Activated naive CD8-positive, alpha-beta T cell (primary cell): ENCODE results near the gene OR52H1.

Source experiments
- H3K27ac Mint-ChIP-seq: one replicate; pipeline ENCODE4 v1.8.0; 2021; ENCODE audit warnings: mixed read lengths
- H3K27me3 Mint-ChIP-seq: one replicate; pipeline ENCODE4 v1.8.0; 2021; ENCODE audit warnings: mixed read lengths
- H3K36me3 Mint-ChIP-seq: one replicate; pipeline ENCODE4 v1.8.0; 2021; ENCODE audit warnings: mixed read lengths
- H3K4me1 Mint-ChIP-seq: one replicate; pipeline ENCODE4 v1.8.0; 2021; ENCODE audit warnings: low read depth, mixed read lengths
- H3K4me3 Mint-ChIP-seq: one replicate; pipeline ENCODE4 v1.8.0; 2021; ENCODE audit warnings: mild to moderate bottlenecking, mixed read lengths
- H3K9me3 Mint-ChIP-seq: one replicate; pipeline ENCODE4 v1.8.0; 2021; ENCODE audit warnings: low read depth, mixed read lengths

Gene OR52H1

DNA sequence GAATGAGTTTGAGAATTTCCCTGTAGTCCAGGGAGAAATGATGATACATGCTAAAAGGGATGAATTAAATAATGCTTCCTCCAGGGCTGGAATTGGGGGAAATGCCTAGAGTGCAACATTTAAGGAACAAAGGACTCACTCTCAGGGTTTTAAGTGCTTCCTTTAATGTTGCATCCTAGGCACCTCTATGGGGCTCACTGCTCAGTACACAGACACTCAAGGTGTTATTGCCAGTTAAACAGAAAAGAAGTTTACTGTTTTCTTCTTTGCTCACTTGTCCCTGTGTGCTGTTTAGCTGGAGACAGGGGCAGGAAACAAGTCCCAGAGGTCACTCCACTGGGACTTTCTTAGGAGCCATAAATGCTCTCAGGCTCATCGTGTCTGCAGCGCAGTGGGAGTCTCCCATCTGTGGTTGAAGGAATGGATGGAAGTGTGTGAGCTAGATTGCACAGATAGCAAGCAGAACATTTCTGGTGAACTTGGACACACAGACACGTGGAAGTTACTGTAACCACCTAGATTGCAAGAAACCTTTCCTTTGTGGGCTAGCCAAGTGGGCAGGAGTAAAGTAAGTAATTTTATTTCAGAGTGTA is 8.4 kb upstream of the OR52H1 start:
- Mint-ChIP-seq H3K4me3 (no peak overlapping the region), H3K4me1 (no peaks in the 10 kb centered on the region), H3K36me3 (peaks cover 4% of the 10 kb centered on the region), H3K27ac (no peak overlapping the region), H3K27me3 (peaks cover 5% of the 10 kb centered on the region), H3K9me3 (no peaks in the 10 kb centered on the region)

DNA sequence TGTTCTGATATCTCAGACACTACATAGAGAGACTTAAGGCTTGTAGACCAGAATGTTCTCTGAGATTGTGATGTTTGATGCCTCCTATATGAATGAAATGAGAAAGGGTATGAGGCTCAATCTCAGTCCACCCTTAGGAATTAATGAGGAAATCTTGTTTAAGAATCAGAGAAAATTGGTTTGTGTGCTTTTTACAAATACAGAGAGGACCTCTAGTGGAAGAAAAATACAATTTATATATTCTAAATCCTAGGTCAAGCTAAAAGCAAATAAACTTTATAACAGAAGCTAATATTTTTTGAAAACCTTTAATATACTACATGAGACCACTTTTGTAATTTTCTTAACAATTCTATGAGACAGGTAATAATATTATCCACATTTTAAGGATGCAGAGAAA is 5.0 kb upstream of the OR52H1 start:
- Mint-ChIP-seq H3K27ac (no peak overlapping the region), H3K27me3 (peaks cover 4% of the 10 kb centered on the region), H3K4me1 (no peaks in the 10 kb centered on the region), H3K4me3 (no peak overlapping the region), H3K9me3 (no peaks in the 10 kb centered on the region), H3K36me3 (peaks cover 7% of the 10 kb centered on the region)

DNA sequence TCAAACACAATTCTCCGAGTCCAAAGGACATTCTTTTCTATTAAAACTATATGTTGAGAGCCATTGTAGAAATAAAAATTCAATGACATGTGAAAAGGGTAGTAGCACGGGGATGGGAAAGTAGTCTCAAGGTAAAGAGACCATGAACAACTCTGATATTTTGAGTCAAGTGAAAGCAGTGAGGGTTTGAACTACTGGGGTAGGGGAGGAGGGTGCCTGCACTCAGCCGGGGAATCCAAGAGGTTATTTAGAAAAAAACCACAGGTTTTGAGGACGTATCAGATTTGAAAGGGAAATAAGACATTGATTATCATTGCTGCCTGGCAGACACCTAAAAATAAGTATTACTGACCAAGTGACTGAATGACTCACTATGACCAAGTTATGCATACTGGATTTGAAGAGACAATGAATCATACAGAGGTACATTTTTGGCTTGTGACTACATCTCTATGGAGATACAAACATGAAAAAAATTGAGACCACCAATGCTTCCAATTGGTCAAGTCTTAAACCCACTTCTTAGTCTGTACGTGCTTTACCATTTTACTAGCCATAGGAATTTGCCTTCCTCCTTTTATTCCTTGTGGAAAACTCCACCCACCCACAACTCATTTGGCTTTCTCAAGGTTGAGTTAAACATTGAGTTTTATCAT is 2.2 kb upstream of the OR52H1 start:
- Mint-ChIP-seq H3K9me3 (no peaks in the 10 kb centered on the region), H3K4me3 (no peak overlapping the region), H3K36me3 (peaks cover 7% of the 10 kb centered on the region), H3K27me3 (peaks cover 3% of the 10 kb centered on the region), H3K4me1 (no peaks in the 10 kb centered on the region), H3K27ac (no peak overlapping the region)

DNA sequence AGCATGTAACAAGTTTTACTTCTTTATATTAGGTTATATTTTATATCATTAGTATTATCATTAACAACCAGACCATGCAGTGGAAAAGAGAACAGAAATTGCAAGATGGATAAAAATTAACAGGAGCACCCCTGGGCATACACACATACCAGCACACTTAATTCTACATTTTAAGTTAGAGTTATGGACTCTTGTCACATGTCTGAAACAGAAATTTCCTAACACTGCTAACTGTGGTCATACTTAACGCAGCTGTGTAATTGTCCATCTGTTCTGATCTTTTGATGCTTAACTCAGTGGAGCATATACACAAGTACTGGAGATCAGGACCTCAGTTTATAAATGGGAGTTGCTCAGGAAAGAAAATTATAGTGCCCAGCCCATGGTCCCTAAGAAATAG is 358 bp downstream of the OR52H1 start:
- H3K27me3 Mint-ChIP-seq: peaks cover 3% of the 10 kb centered on the region
- H3K36me3 Mint-ChIP-seq: peaks cover 7% of the 10 kb centered on the region
- no peak overlapping the region for H3K27ac Mint-ChIP-seq
- H3K4me1 Mint-ChIP-seq: no peaks in the 10 kb centered on the region
- no peak overlapping the region for H3K4me3 Mint-ChIP-seq
- H3K9me3 Mint-ChIP-seq: no peaks in the 10 kb centered on the region

GRCh38 chr11:5546457-5546856 is 1.9 kb downstream of the OR52H1 start:
- Mint-ChIP-seq H3K9me3 (no peaks in the 10 kb centered on the region), H3K36me3 (peaks cover under 1% of the 10 kb centered on the region), H3K4me1 (no peaks in the 10 kb centered on the region), H3K4me3 (no peak overlapping the region), H3K27ac (no peak overlapping the region), H3K27me3 (peaks cover under 1% of the 10 kb centered on the region)

GRCh38 chr11:5541427-5541826 is 6.9 kb downstream of the OR52H1 start:
- Mint-ChIP-seq H3K27ac (no peak overlapping the region), H3K27me3 (no peaks in the 10 kb centered on the region), H3K36me3 (peaks cover 2% of the 10 kb centered on the region), H3K4me3 (no peak overlapping the region), H3K4me1 (no peaks in the 10 kb centered on the region), H3K9me3 (peaks cover 7% of the 10 kb centered on the region)

GRCh38 chr11:5536482-5536881 is 11.9 kb downstream of the OR52H1 start:
- H3K27ac Mint-ChIP-seq: no peak overlapping the region
- peaks cover 7% of the 10 kb centered on the region for H3K9me3 Mint-ChIP-seq
- H3K4me3 Mint-ChIP-seq: no peak overlapping the region
- H3K4me1 Mint-ChIP-seq: no peaks in the 10 kb centered on the region
- H3K27me3 Mint-ChIP-seq: no peaks in the 10 kb centered on the region
- peaks cover 2% of the 10 kb centered on the region for H3K36me3 Mint-ChIP-seq

- Mint-ChIP-seq H3K9me3 (peaks cover 7% of the 10 kb centered on the region), H3K36me3 (no peaks in the 10 kb centered on the region), H3K27me3 (no peaks in the 10 kb centered on the region), H3K27ac (no peak overlapping the region), H3K4me3 (no peak overlapping the region), H3K4me1 (no peaks in the 10 kb centered on the region)
Measured at GRCh38 chr11:5534046-5534445, 14.3 kb downstream of the OR52H1 start.

- H3K9me3 Mint-ChIP-seq: no peaks in the 10 kb centered on the region
- no peaks in the 10 kb centered on the region for H3K36me3 Mint-ChIP-seq
- H3K27ac Mint-ChIP-seq: no peak overlapping the region
- H3K4me3 Mint-ChIP-seq: no peak overlapping the region
- H3K4me1 Mint-ChIP-seq: no peaks in the 10 kb centered on the region
- H3K27me3 Mint-ChIP-seq: peaks cover 1% of the 10 kb centered on the region
Measured at GRCh38 chr11:5531053-5531831, 17.1 kb downstream of the OR52H1 start.

DNA sequence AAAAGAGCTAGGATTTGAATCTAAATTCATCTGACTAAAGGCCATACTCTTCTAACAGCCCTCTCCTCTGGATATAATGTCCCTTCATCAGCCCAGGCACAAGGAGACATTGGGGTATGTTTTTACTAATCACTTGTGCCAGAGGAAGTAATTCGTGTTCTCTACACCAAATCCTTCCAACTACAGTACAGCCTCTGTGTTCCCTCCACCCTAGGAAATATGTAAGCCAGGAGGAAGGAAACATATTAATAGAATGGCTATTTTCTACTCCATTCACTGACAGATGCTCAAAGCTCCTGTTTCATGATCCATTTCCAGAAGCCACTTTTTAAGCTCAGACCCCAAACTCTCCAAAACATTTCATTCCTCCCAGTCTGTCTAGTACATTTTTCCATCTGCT is 19.8 kb downstream of the OR52H1 start:
- H3K36me3 Mint-ChIP-seq: no peaks in the 10 kb centered on the region

GRCh38 chr11:5527716-5528115 is 20.6 kb downstream of the OR52H1 start:
- no peaks in the 10 kb centered on the region for H3K9me3 Mint-ChIP-seq
- H3K27me3 Mint-ChIP-seq: peaks cover 1% of the 10 kb centered on the region
- H3K27ac Mint-ChIP-seq: no peak overlapping the region
- H3K36me3 Mint-ChIP-seq: no peaks in the 10 kb centered on the region
- H3K4me3 Mint-ChIP-seq: no peak overlapping the region
- no peaks in the 10 kb centered on the region for H3K4me1 Mint-ChIP-seq

More for the DNA sequence above, 19.8 kb downstream of the OR52H1 start:
- Mint-ChIP-seq H3K4me1 (no peaks in the 10 kb centered on the region), H3K9me3 (no peaks in the 10 kb centered on the region), H3K4me3 (no peak overlapping the region), H3K27ac (no peak overlapping the region), H3K27me3 (peaks cover 1% of the 10 kb centered on the region)

GRCh38 chr11:5524756-5525155 is 23.6 kb downstream of the OR52H1 start:
- Mint-ChIP-seq H3K36me3 (no peaks in the 10 kb centered on the region), H3K27ac (no peak overlapping the region), H3K9me3 (no peaks in the 10 kb centered on the region), H3K4me1 (no peaks in the 10 kb centered on the region), H3K4me3 (no peak overlapping the region), H3K27me3 (peaks cover 1% of the 10 kb centered on the region)

DNA sequence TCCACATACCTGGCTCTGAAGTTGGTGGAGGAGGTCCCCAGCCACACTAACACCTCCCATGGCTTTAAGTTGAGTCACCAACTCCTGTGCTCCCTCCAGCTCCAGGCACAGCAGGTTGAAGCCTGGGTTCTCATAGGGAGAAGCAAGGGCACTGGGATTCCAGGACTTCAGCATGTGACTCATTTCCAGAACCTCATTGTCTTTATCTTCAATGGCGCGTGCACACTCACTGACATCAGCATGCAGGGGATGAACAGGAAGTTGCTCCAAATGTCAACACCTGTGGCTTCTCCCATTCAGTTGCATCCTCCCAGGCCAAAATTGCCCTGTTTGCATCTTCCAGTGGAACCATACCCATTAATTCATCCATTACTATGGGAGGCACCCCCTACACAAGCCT is 26.0 kb downstream of the OR52H1 start:
- peaks cover 3% of the 10 kb centered on the region for H3K36me3 Mint-ChIP-seq
- H3K4me3 Mint-ChIP-seq: no peak overlapping the region
- no peaks in the 10 kb centered on the region for H3K4me1 Mint-ChIP-seq
- no peaks in the 10 kb centered on the region for H3K27me3 Mint-ChIP-seq
- no peaks in the 10 kb centered on the region for H3K9me3 Mint-ChIP-seq
- no peak overlapping the region for H3K27ac Mint-ChIP-seq

DNA sequence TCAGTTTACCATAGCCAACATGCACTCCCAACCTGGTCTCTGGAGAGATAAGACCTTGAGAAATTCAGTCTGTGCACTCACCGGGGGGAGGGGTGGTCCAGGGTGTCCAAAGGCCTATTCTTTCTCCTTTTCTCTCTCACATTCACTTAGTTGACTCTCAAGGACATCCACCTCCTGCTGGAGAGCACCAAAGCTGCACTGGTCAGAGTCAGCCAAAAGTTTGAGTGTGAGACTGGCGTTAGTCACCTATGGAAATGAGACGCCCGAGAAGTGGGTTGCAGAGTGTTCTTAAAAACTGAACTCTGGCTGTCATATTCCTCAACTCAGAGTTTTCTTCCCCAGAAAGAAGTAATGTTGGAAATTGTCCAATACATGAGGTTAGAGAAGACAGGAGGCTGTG is 26.8 kb downstream of the OR52H1 start:
- no peaks in the 10 kb centered on the region for H3K27me3 Mint-ChIP-seq
- H3K27ac Mint-ChIP-seq: no peak overlapping the region
- no peaks in the 10 kb centered on the region for H3K4me1 Mint-ChIP-seq
- no peaks in the 10 kb centered on the region for H3K9me3 Mint-ChIP-seq
- H3K4me3 Mint-ChIP-seq: no peak overlapping the region
- peaks cover 3% of the 10 kb centered on the region for H3K36me3 Mint-ChIP-seq

GRCh38 chr11:5516599-5516998 is 31.7 kb downstream of the OR52H1 start, which contains the start of gene UBQLNL:
Gene UBQLNL, minus strand, starts transcription at chr11:5516699. Its CDS starts 258 bp downstream, at chr11:5516441.
- Mint-ChIP-seq H3K36me3 (peaks cover 3% of the 10 kb centered on the region), H3K27me3 (no peaks in the 10 kb centered on the region), H3K27ac (no peak within 1 kb of the TSS), H3K9me3 (no peaks in the 10 kb centered on the region), H3K4me3 (no peak within 1 kb of the TSS), H3K4me1 (no peaks in the 10 kb centered on the region)
